HCT116 (cell line): Measurements from ENCODE around the gene FUT9. TPM values are rescaled to one million over a fixed set of nuclear protein-coding genes. Genes with fewer than 3 reads are reported as not detected.

Source experiments
- ATAC-seq: fragments of 200-7000 bp; cut with Tn5 transposase; 2 replicates; pipeline ENCODE4 v1.9.1; 2020; ENCODE audit warnings: mild to moderate bottlenecking, moderate library complexity
- BruUV-seq: library from RNA; stranded (reverse); fragments of 400-500 nt; replicated peaks from 2 replicates; lab custom pipeline; 2021; lab: Mats Ljungman, UMichigan
- CTCF ChIA-PET: fragments of 300-600 bp; sonication (Branson Sonifier 250); formaldehyde crosslinking; loops from one replicate; lab custom pipeline; 2021; ENCODE audit warnings: antibody characterized with exemption; lab: Charles Lee
- POLR2A ChIA-PET: fragments of 300-600, 350-600 bp; sonication (Branson Sonifier 250); formaldehyde crosslinking; loops from one replicate; lab custom pipeline; 2021; ENCODE audit warnings: antibody characterized with exemption; lab: Charles Lee
- RAD21 ChIA-PET, 2 experiments: fragments of 300-600 bp; sonication (Branson Sonifier 250); formaldehyde crosslinking; loops; one replicate each; lab custom pipeline; 2023; ENCODE audit warnings: low total read pairs in 2 of 2; ENCODE audit not compliant: uncharacterized antibody in 2 of 2, unreplicated experiment in 2 of 2, low non-redundant PET in 1 of 2; lab: Charles Lee
- DNase-seq: peaks from one replicate; pipeline ENCODE4 v3.0.0-alpha.2; 2010; ENCODE audit warnings: low read depth, low spot score
- H2AFZ ChIP-seq: fragments of 200-600 bp; shearing (Covaris generic), sonication (generic); 2 replicates; pipeline ENCODE4 v1.6.1; 2017; ENCODE audit warnings: low read depth, mixed run types, mixed read lengths, antibody characterized with exemption, low read length; ENCODE audit not compliant: poor library complexity, severe bottlenecking
- H3K27ac ChIP-seq: 2 replicates; pipeline ENCODE4 v1.5.1; 2012; ENCODE audit warnings: low read depth, low read length
- H3K27me3 ChIP-seq: fragments of 200-600 bp; sonication (generic); 2 replicates; pipeline ENCODE4 v1.6.1; 2016; ENCODE audit warnings: mixed run types, low read length, mixed read lengths; ENCODE audit not compliant: insufficient read depth
- H3K36me3 ChIP-seq, 2 experiments: fragments of 200-500 bp in 1 of 2; fragments of 200-600 bp in 1 of 2; sonication (Bioruptor generic) in 1 of 2; sonication (generic) in 1 of 2; 2 replicates each; pipeline versions ENCODE4 v1.5.1 to v1.6.1; 2014 to 2016; ENCODE audit warnings: low read length in 2 of 2, inconsistent platforms in 1 of 2, mixed read lengths in 1 of 2, mixed run types in 1 of 2; ENCODE audit not compliant: insufficient read depth in 2 of 2, control insufficient read depth in 1 of 2
- H3K4me1 ChIP-seq, 2 experiments: fragments of 200-600 bp in 1 of 2; sonication (generic) in 1 of 2; 2 replicates each; pipeline versions ENCODE4 v1.5.1 to v1.6.1; 2012 to 2017; ENCODE audit warnings: low read length in 2 of 2, inconsistent platforms in 1 of 2, mild to moderate bottlenecking in 1 of 2, mixed read lengths in 1 of 2, mixed run types in 1 of 2, moderate library complexity in 1 of 2; ENCODE audit not compliant: insufficient read depth in 2 of 2, control insufficient read depth in 1 of 2
- H3K4me2 ChIP-seq: fragments of 200-600 bp; sonication (generic); 2 replicates; pipeline ENCODE4 v1.6.1; 2017; ENCODE audit warnings: mixed run types, low read length, mixed read lengths
- H3K4me3 ChIP-seq, 2 experiments: fragments of 200-600 bp in 1 of 2; sonication (generic) in 1 of 2; replicated peaks in 1 of 2; 2 replicates each; pipeline ENCODE4 v1.5.1; 2011 to 2016; ENCODE audit warnings: low read length in 2 of 2, control low read depth in 1 of 2, low read depth in 1 of 2, mild to moderate bottlenecking in 1 of 2, mixed read lengths in 1 of 2, mixed run types in 1 of 2
- H3K79me2 ChIP-seq: fragments of 200-600 bp; sonication (generic); 2 replicates; pipeline ENCODE4 v1.6.1; 2017; ENCODE audit warnings: mild to moderate bottlenecking, mixed run types, low read length, moderate library complexity, mixed read lengths; ENCODE audit not compliant: insufficient read depth
- H3K9ac ChIP-seq: fragments of 200-600 bp; sonication (generic); 2 replicates; pipeline ENCODE4 v1.6.1; 2016; ENCODE audit warnings: low read length, mixed read lengths
- H3K9me2 ChIP-seq: fragments of 200-600 bp; sonication (generic), shearing (Covaris generic); 2 replicates; pipeline ENCODE4 v1.6.1; 2017; ENCODE audit warnings: mixed run types, mild to moderate bottlenecking, moderate library complexity; ENCODE audit not compliant: insufficient read depth
- H3K9me3 ChIP-seq, 2 experiments: fragments of 200-500 bp in 1 of 2; fragments of 200-600 bp in 1 of 2; sonication (Bioruptor generic) in 1 of 2; sonication (generic) in 1 of 2; 2 replicates each; pipeline ENCODE4 v1.6.1; 2014 to 2017; ENCODE audit warnings: low read length in 2 of 2, mixed read lengths in 2 of 2, inconsistent platforms in 1 of 2, low read depth in 1 of 2, mild to moderate bottlenecking in 1 of 2, mixed run types in 1 of 2, moderate library complexity in 1 of 2; ENCODE audit not compliant: control insufficient read depth in 1 of 2, insufficient read depth in 1 of 2
- H4K20me1 ChIP-seq: fragments of 200-600 bp; sonication (generic), shearing (Covaris generic); 2 replicates; pipeline ENCODE4 v1.6.1; 2017; ENCODE audit warnings: mixed run types, mild to moderate bottlenecking, moderate library complexity; ENCODE audit not compliant: insufficient read depth
- CBX3 ChIP-seq: IDR thresholded peaks from 2 replicates; pipeline ENCODE4 v1.6.1; 2012; ENCODE audit warnings: low read depth
- CEBPB ChIP-seq: IDR thresholded peaks from 2 replicates; pipeline ENCODE4 v1.6.1; 2012; ENCODE audit warnings: low read depth
- ELF1 ChIP-seq: IDR thresholded peaks from 2 replicates; pipeline ENCODE4 v1.6.1; 2012; ENCODE audit warnings: low read depth, borderline replicate concordance
- MAX ChIP-seq: IDR thresholded peaks from 2 replicates; pipeline ENCODE4 v1.6.1; 2012
- RAD21 ChIP-seq: IDR thresholded peaks from 2 replicates; pipeline ENCODE4 v1.6.1; 2012; ENCODE audit warnings: low read depth, mild to moderate bottlenecking
- SP1 ChIP-seq: IDR thresholded peaks from 2 replicates; pipeline ENCODE4 v1.6.1; 2012; ENCODE audit warnings: low read depth
- YY1 ChIP-seq: IDR thresholded peaks from 2 replicates; pipeline ENCODE4 v1.6.1; 2011; ENCODE audit warnings: low read length, low read depth, moderate library complexity, mild to moderate bottlenecking; ENCODE audit not compliant: insufficient replicate concordance; ENCODE audit errors: extremely low read depth
- intact Hi-C: fragments of 100-400 bp; cut with micrococcal nuclease; formaldehyde crosslinking; loops from 2 replicates; pipeline ENCODE4 v1.10.0; 2022
- total RNA-seq: library from RNA; stranded (reverse); gene quantifications from one replicate; pipeline ENCODE4 v1.2.1, GENCODE V29; 2021; ENCODE audit not compliant: unreplicated experiment
- TF ChIP-seq, protein P1 (sequence below): IDR thresholded peaks from 2 replicates; pipeline ENCODE4 v1.6.1; 2011; ENCODE audit warnings: mild to moderate bottlenecking, low read length, moderate library complexity; ENCODE audit not compliant: insufficient replicate concordance; ENCODE audit errors: extremely low read depth

Gene FUT9
- total RNA-seq, 1 experiment from 2014 or later: not detected

- TF ChIP-seq, protein P1, sequence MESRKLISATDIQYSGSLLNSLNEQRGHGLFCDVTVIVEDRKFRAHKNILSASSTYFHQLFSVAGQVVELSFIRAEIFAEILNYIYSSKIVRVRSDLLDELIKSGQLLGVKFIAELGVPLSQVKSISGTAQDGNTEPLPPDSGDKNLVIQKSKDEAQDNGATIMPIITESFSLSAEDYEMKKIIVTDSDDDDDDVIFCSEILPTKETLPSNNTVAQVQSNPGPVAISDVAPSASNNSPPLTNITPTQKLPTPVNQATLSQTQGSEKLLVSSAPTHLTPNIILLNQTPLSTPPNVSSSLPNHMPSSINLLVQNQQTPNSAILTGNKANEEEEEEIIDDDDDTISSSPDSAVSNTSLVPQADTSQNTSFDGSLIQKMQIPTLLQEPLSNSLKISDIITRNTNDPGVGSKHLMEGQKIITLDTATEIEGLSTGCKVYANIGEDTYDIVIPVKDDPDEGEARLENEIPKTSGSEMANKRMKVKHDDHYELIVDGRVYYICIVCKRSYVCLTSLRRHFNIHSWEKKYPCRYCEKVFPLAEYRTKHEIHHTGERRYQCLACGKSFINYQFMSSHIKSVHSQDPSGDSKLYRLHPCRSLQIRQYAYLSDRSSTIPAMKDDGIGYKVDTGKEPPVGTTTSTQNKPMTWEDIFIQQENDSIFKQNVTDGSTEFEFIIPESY: no peak
- TF ChIP-seq CBX3: no peak
- TF ChIP-seq RAD21: no peak
- TF ChIP-seq SP1: no peak
- no peak for TF ChIP-seq ELF1
Observed at GRCh38 chr6:96065213-96065612, 49.4 kb downstream of the FUT9 start (continued).

DNA sequence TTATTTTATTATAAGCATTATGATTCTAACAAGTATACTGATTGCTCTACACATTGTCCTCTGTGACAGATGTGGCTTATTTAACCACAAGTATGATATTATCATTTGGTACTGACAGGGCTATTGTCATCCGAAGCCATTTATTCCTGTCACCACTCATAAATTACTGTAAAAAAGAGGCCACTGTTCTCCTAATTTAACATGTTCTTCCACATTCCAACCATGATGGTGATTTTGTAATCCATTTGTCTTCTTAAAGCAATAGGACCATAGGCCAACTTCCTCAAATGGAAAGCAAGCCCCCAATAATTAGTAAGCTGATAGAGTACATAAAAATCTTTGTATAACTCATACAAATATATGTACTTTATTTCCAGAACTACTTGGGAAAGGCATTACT lies 50.6 kb downstream of the FUT9 start:
- ATAC-seq (no peak), DNase-seq (no peak)
- no TSS peak for BruUV-seq
- H3K27me3 ChIP-seq: no peaks in the 10 kb centered on the region
- H3K9me2 ChIP-seq: no peaks in the 10 kb centered on the region
- no peaks in the 10 kb centered on the region for H3K36me3 ChIP-seq
- no peak overlapping the region for H3K27ac ChIP-seq
- H3K4me1 ChIP-seq: no peaks in the 10 kb centered on the region
- H4K20me1 ChIP-seq: no peaks in the 10 kb centered on the region
- H3K4me3 ChIP-seq: no peak overlapping the region
- ChIA-PET CTCF (no interaction called here), POLR2A (no interaction called here), RAD21 (no interaction called here)
- H3K4me2 ChIP-seq: no peak overlapping the region
- TF ChIP-seq YY1 (no peak), CBX3 (no peak), CEBPB (no peak), MAX (no peak)
- intact Hi-C loops: no loop called here
- no peak overlapping the region for H3K9ac ChIP-seq
- no peaks in the 10 kb centered on the region for H3K9me3 ChIP-seq
- H2AFZ ChIP-seq: no peak overlapping the region
- H3K79me2 ChIP-seq: no peaks in the 10 kb centered on the region
